NCI-H774 (cell line): ENCODE data around the gene SUPT20HL2.
"Not testable (repeated sequence)": the region's sequence is repeated elsewhere in the genome, so short reads cannot be mapped to it uniquely, and the experiment has no call there.

Source experiments
- DNase-seq: peaks from one replicate; lab custom pipeline; 2025; lab: John Stamatoyannopoulos, UW

Gene SUPT20HL2

DNA sequence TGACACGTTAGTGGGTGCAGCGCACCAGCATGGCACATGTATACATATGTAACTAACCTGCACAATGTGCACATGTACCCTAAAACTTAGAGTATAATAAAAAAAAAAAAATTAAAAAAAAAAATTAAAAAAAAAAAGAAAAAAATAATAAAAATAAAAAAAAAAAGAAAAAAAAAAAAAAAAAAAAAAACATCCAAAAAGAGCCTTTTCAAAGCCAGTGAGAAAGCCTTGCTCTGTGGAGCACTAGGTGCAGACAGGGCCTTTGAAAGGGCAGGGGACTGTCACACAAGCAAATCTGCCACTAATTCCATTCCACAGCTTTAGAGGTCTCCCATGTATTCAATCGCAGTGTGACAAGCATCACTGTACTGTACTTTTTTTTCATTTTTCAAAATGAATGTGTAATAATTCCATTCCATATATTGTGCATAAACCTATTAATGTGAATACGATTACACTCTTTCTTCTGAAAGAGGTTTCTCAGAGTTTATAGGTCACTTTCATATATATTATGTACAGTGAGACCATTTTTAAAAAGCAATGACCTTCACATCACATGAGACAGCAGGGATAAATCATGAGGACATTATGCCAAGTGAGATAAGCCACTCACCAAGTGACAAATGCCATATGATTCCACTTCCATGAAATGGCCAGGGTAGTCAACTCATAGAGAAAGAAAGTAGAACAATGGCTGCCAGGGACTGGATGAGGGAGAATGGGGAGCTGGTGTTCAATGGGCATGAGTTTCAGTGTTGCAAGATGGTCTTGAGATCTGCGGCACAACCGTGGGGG, 4.1 kb downstream of the SUPT20HL2 start:
- not testable (repeated sequence) for DNase-seq

DNA sequence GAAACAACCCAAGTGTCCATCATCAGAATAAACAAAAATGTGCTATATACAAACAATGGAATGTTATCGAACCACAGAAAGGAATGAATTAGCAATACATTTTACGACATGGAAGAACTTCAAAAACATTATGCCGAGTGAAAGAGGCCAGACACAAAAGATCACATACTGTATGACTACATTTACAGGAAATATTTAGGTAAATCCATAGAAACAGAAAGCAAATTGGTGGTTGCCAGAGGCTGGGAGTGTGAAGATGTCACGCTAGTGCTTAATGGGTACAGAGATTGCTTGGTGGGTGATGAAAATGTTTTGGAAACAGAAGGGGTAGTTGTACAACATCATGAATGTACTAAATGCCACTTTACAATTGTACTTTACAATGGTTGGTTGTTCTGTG, 5.1 kb downstream of the SUPT20HL2 start:
- not testable (repeated sequence) for DNase-seq

- no peak for DNase-seq
Measured at GRCh38 chrX:24306440-24306839, 7.4 kb downstream of the SUPT20HL2 start.

DNA sequence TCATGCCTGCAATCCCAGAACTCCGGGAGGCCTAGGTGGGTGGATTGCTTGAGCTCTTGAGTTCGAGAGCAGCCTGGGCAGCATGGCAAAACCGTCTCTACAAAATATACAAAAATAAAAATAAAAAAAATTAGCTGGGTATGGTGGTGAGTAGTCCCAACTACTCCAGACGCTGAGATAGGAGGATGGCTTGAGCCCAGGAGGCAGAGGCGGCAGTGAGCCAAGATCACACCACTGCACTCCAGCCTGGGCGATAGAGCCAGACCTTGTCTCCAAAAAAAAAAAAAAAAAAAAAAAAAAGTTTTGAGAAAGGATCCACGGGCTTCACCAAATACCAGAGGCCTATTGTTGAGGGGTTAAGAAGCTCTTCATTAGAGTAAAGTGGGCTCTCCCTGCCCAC, 8.0 kb downstream of the SUPT20HL2 start:
- no peak for DNase-seq

DNA sequence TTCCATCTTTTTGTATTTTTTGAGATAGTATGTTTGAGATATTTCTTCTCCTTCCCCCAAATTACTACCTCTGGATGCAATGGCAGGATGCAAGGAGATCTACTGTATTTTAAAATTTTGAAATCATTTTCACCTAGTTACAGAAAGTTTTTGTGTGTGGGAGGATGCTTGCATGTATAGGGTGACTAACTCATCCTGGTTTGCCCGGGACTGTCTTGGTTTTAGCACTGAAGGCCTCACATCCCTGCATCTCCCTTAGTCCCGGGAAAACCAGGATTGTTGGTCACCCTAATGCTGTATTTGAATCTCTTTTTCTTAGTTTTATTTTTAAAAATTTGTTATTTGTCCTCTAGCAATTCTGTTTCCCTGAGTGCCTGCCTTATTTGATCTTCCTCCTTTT, 12.1 kb downstream of the SUPT20HL2 start:
- DNase-seq = no peak

- DNase-seq = no peak
Measured at GRCh38 chrX:24301060-24301459, 12.8 kb downstream of the SUPT20HL2 start.

DNA sequence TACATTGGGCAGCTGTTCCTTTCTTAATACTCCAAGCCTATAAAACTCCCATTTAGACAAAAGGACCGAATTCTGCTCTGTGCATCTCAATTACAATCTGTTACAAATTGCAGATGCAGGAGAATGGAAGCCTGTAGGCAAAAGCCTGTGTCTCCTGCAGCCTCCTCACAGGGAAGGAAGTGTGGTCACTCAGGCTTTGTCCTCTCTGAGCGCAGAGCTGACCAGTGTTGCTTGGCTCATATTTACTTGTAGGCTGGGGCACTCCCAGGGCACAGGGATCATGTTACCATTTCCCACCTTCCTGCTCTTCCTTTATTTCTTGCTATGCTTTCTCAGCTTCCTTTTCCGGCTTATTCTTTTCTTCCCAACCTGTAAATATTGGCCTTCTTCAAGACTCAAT, 15.7 kb downstream of the SUPT20HL2 start:
- DNase-seq = no peak

GRCh38 chrX:24294619-24295018, 19.2 kb downstream of the SUPT20HL2 start:
- no peak for DNase-seq

GRCh38 chrX:24293412-24293811, 20.5 kb downstream of the SUPT20HL2 start:
- DNase-seq = no peak

DNA sequence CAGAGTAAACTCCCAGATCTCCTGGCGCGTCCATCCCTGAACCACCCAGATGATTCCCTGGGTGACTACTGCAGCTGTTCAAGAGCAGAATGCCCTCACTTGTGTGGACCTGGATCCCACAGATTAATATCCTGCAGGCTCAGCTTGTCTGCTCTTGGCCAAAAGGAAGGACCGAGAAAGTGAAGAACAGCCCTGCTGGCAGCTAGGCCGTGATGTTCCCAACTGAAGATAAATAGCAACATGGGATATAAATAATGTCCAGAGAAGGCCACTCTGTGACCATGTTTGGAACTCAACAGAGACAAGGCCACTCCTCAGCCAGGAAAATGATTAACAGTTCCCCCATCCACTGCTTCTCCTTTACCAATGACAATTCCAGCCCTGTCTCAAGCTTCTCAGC, 21.5 kb downstream of the SUPT20HL2 start:
- DNase-seq = no peak

DNA sequence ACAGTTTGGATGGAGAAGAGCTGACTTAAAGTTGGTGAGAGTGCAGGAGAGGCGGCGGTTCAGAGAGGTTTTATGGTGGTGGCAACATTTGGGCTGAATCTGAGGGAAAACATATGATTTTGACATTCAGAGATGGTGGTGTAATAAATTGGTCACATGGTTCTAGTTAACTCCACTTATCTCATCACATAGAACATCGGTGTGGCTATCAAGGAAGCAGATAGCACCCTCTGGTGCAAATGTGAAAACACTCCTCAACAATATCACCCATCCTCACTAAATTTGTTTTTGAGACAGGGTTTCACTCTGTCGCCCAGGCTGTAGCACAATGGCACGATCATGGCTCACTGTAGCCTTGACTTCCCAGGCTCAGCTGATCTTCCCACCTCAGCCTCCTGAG, 28.8 kb downstream of the SUPT20HL2 start:
- DNase-seq = no peak

GRCh38 chrX:24283127-24283794, 30.6 kb downstream of the SUPT20HL2 start:
- DNase-seq = no peak

- DNase-seq = no peak
Measured at GRCh38 chrX:24282381-24283126, 31.3 kb downstream of the SUPT20HL2 start.

GRCh38 chrX:24277405-24277804, 36.5 kb downstream of the SUPT20HL2 start:
- DNase-seq = no peak

DNA sequence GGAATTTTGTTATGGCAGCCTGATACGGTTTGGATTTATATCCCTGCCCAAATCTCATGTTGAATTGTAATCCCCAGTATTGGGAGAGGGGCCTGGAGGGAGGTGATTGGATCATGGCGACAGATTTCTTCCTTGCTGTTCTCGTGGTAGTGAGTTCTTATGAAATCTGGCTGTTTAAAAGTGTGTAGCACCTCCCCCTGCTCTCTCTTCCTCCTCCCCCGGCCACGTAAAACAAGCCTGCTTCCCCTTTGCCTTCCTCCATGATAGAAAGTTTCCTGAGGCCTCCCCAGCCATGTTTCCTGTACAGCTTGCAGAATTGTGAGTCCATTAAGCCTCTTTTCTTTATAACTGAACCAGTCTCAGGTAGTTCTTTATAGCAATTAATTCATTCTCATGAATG, 37.9 kb downstream of the SUPT20HL2 start:
- no peak for DNase-seq

DNA sequence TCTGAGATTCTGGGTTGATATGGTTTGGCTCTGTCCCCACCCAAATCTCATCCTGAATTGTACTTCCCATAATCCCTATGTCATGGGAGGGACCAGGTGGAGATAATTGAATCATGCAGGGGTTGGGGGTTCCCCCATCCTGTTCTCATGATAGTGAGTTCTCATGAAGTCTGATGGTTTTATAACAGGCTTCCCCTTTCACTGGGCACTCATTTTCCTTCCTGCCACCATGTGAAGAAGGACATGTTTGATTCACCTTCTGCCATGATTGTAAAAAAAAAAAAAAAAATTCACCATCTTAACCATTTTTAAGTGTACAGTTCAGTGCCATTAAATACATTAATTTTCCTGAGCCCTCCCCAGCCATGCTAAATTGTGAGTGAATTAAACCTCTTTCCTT, 42.6 kb downstream of the SUPT20HL2 start:
- no peak for DNase-seq

- no peak for DNase-seq
Measured at GRCh38 chrX:24268786-24269185, 45.1 kb downstream of the SUPT20HL2 start.

- no peak for DNase-seq
Measured at GRCh38 chrX:24266996-24267395, 46.9 kb downstream of the SUPT20HL2 start.

DNA sequence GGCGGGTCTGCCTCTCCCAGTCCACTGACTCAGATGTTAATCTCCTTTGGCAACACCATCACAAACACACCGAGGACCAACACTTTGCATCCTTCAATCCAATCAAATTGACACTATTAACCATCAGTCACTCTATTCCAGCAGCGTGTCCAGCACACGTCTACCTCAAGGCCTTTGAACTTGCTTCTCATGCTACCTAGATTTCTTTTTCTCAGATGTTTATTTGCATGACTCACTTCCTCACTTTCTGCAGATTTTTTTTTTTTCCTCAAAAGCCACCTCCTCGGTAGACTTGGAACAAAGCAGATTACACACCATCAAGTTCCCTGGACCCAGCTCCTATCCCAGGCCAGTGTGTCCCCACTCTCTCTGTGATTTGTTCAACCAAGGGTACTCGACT, 49.5 kb downstream of the SUPT20HL2 start:
- DNase-seq = no peak

GRCh38 chrX:24262309-24262708, 51.6 kb downstream of the SUPT20HL2 start:
- no peak for DNase-seq
